ENCODE measurements around the gene CRK.

CRK gene

GRCh38 chr17:1455797-1456599, at the start of gene CRK:
Gene CRK (minus strand): TSS chr17:1456232. CDS start chr17:1456117, 115 bp downstream.
- no peak for FAIRE-seq

GRCh38 chr17:1505586-1505985, 49.6 kb upstream of the CRK start:
- FAIRE-seq = no peak

- FAIRE-seq = no peak
Measured at GRCh38 chr17:1504866-1505265, 48.8 kb upstream of the CRK start.

GRCh38 chr17:1503699-1504098, 47.7 kb upstream of the CRK start:
- FAIRE-seq = no peak

GRCh38 chr17:1498869-1499268, 42.8 kb upstream of the CRK start:
- no peak for FAIRE-seq

- FAIRE-seq = no peak
Measured at GRCh38 chr17:1498233-1498632, 42.2 kb upstream of the CRK start.

GRCh38 chr17:1497831-1498230, 41.8 kb upstream of the CRK start:
- no peak for FAIRE-seq

GRCh38 chr17:1496869-1497268, 40.8 kb upstream of the CRK start:
- no peak for FAIRE-seq

- no peak for FAIRE-seq
Measured at GRCh38 chr17:1495265-1495989, 39.4 kb upstream of the CRK start.

- no peak for FAIRE-seq
Measured at GRCh38 chr17:1494736-1495253, 38.8 kb upstream of the CRK start.

GRCh38 chr17:1494203-1494602, 38.2 kb upstream of the CRK start:
- FAIRE-seq = no peak

GRCh38 chr17:1493291-1493980, 37.4 kb upstream of the CRK start:
- FAIRE-seq = no peak

- FAIRE-seq = no peak
Measured at GRCh38 chr17:1492249-1493206, 36.5 kb upstream of the CRK start, which contains the start of gene MYO1C. Gene MYO1C (minus strand): TSS chr17:1492686. CDS start chr17:1492487, 199 bp downstream.

GRCh38 chr17:1491443-1492248, 35.6 kb upstream of the CRK start:
- no peak for FAIRE-seq

GRCh38 chr17:1490643-1491442, 34.8 kb upstream of the CRK start:
- no peak for FAIRE-seq

GRCh38 chr17:1488826-1489270, 32.8 kb upstream of the CRK start:
- no peak for FAIRE-seq

- no peak for FAIRE-seq
Measured at GRCh38 chr17:1487939-1488825, 32.1 kb upstream of the CRK start.

- no peak for FAIRE-seq
Measured at GRCh38 chr17:1486802-1487695, 31.0 kb upstream of the CRK start.
